HepG2 (cell line): ENCODE measurements around the gene DUSP7.

Experiments
- CTCF ChIP-seq: sonication (generic); formaldehyde crosslinking; IDR thresholded peaks from 2 replicates; pipeline ENCODE4 v1.5.0; 2020; ENCODE audit warnings: mild to moderate bottlenecking, missing genetic modification reagents, moderate library complexity
- EP300 ChIP-seq, 3 experiments: sonication (generic) in 1 of 3; formaldehyde crosslinking in 1 of 3; IDR thresholded peaks; 2 replicates each; pipeline versions ENCODE4 v1.5.1 to v1.6.1; 2011 to 2020; ENCODE audit warnings: low read depth in 2 of 3, low read length in 2 of 3, borderline replicate concordance in 1 of 3, improper control_type of control experiment in 1 of 3, mild to moderate bottlenecking in 1 of 3, missing genetic modification reagents in 1 of 3, moderate library complexity in 1 of 3
- POLR2AphosphoS5 ChIP-seq: IDR thresholded peaks from 2 replicates; pipeline ENCODE4 v1.6.1; 2012; ENCODE audit warnings: low read depth, low read length

- TF ChIP-seq CTCF (no peak), POLR2AphosphoS5 (no peak), EP300 (IDR thresholded peaks at IDR 0.05; ENCODE audit: low read depth in 2 of 2, low read length in 2 of 2) (no peak), EP300 (CRISPR knock-in tag; IDR thresholded peaks at IDR 0.05; ENCODE audit: borderline replicate concordance) (no peak)
Observed at GRCh38 chr3:52029053-52029452, 27.3 kb downstream of the DUSP7 start.
